Left colon (tissue), 2 donors: ENCODE measurements around the gene CTBP1. TPM values are rescaled to one million over a fixed set of nuclear protein-coding genes. Genes with fewer than 3 reads are reported as not detected.
A peak's percentile ranks its signal among the peaks of the same experiment; 100 is the strongest.
"Not testable (repeated sequence)": the region's sequence is repeated elsewhere in the genome, so short reads cannot be mapped to it uniquely, and the experiment has no call there.

Experiments
- ATAC-seq: fragments of 200-7000 bp; cut with Tn5 transposase; one replicate; pipeline ENCODE4 v1.9.1; 2020; ENCODE audit warnings: mild to moderate bottlenecking, moderate library complexity
- DNase-seq, 2 donors: peaks; one replicate each; pipeline ENCODE4 v3.0.0-alpha.2; 2020
- intact Hi-C, 2 donors: fragments of 100-400 bp; cut with DNase I in 1 of 2; cut with micrococcal nuclease in 1 of 2; formaldehyde crosslinking; loops; one replicate each; pipeline versions ENCODE4 v1.11.2 to v1.14.0; 2022; cut with DNase I, micrococcal nuclease
- total RNA-seq, 2 donors: library from RNA; stranded (reverse); fragmentation: NEBNext Ultra II Directional; extraction: Animal tissue kit (Norgen Biotek cat#: 25700); gene quantifications; one replicate each; pipeline ENCODE4 v1.2.1, GENCODE V29; 2021
- donor health status: DM: no; HTN: no; CAD: no.
- donor health status: DM: yes; HTN: yes; CAD: no.

Gene CTBP1
- total RNA-seq, 2 donors from 2014 or later: 156 to 180 TPM

- ATAC-seq: no peak
- peak in 1 of 2 donors; percentile 18 for DNase-seq
- intact Hi-C loops: loop anchor here (10.0 kb wide), 2 partner anchors 78 to 102 kb away; partner anchors contain the start of gene UVSSA (in 1 of the 2)
These were observed 6.2 kb downstream of the CTBP1 start for GRCh38 chr4:1242506-1243450.

- intact Hi-C loops: loop anchor here (10.0 kb wide), 2 partner anchors 77 to 103 kb away; partner anchors contain the start of gene UVSSA (in 1 of the 2)
- DNase-seq (peak in 1 of 2 donors; percentile 20), ATAC-seq (peak; percentile 16)
These were observed 6.9 kb downstream of the CTBP1 start for GRCh38 chr4:1241936-1242505.

GRCh38 chr4:1241466-1241935 is 7.4 kb downstream of the CTBP1 start:
- DNase-seq: peak in 1 of 2 donors; percentile 26
- ATAC-seq: peak; percentile 75
- intact Hi-C loops: loop anchor here (10.0 kb wide), 2 partner anchors 77 to 103 kb away; partner anchors contain the start of gene UVSSA (in 1 of the 2)

- intact Hi-C loops: loop anchor here (10.0 kb wide), 2 partner anchors 76 to 104 kb away; partner anchors contain the start of gene UVSSA (in 1 of the 2)
- ATAC-seq (no peak), DNase-seq (peak in 1 of 2 donors; percentile 19)
These were observed 8.0 kb downstream of the CTBP1 start for GRCh38 chr4:1240721-1241465.

GRCh38 chr4:1239950-1240307 is 9.0 kb downstream of the CTBP1 start:
- intact Hi-C loops: loop anchor here (10.0 kb wide), 2 partner anchors 75 to 105 kb away; partner anchors contain the start of gene UVSSA (in 1 of the 2)

GRCh38 chr4:1239141-1239949 is 9.6 kb downstream of the CTBP1 start:
- intact Hi-C loops: no loop called here
- no peak for ATAC-seq
- DNase-seq: peak in 1 of 2 donors; percentile 19

More at GRCh38 chr4:1239950-1240307, 9.0 kb downstream of the CTBP1 start:
- ATAC-seq (no peak), DNase-seq (peak in 1 of 2 donors; percentile 16)

- DNase-seq (peak in 1 of 2 donors; percentile 15), ATAC-seq (no peak)
- intact Hi-C loops: no loop called here
These were observed 10.3 kb downstream of the CTBP1 start for GRCh38 chr4:1238676-1239000.

- intact Hi-C loops: no loop called here
- ATAC-seq: no peak
- DNase-seq: peak in 1 of 2 donors; percentile 12
These were observed 10.8 kb downstream of the CTBP1 start for GRCh38 chr4:1237981-1238675.

- intact Hi-C loops, DNase-seq, ATAC-seq: not testable (repeated sequence)
These were observed 11.7 kb downstream of the CTBP1 start for GRCh38 chr4:1237261-1237660.

- ATAC-seq, intact Hi-C loops: not testable (repeated sequence)
- peak in 1 of 2 donors; percentile 2 for DNase-seq
These were observed 12.1 kb downstream of the CTBP1 start for GRCh38 chr4:1236836-1237235.

GRCh38 chr4:1236103-1236641 is 12.8 kb downstream of the CTBP1 start:
- peak in 1 of 2 donors; percentile 1 for DNase-seq
- intact Hi-C loops: no loop called here
- no peak for ATAC-seq

- DNase-seq: peak in 1 of 2 donors; percentile 2
- intact Hi-C loops: no loop called here
- ATAC-seq: no peak
These were observed 13.4 kb downstream of the CTBP1 start for GRCh38 chr4:1235381-1236102.

GRCh38 chr4:1234811-1235292 is 14.1 kb downstream of the CTBP1 start:
- peak in 1 of 2 donors; percentile 3 for DNase-seq
- ATAC-seq: no peak
- intact Hi-C loops: no loop called here

- no peak for ATAC-seq
- intact Hi-C loops: no loop called here
- no peak for DNase-seq
These were observed 14.6 kb downstream of the CTBP1 start for GRCh38 chr4:1234309-1234695.

GRCh38 chr4:1233641-1234308 is 15.2 kb downstream of the CTBP1 start:
- DNase-seq: no peak
- no peak for ATAC-seq
- intact Hi-C loops: no loop called here
